HEK293 (cell line): Measurements from ENCODE around the gene OR5AU1.
"Not testable (repeated sequence)": the region's sequence is repeated elsewhere in the genome, so short reads cannot be mapped to it uniquely, and the experiment has no call there.

ENCODE experiments used
- CTCF ChIP-seq: fragments of 450-650 bp; formaldehyde crosslinking; IDR thresholded peaks from 2 replicates; pipeline ENCODE4 v1.5.1; 2016; ENCODE audit warnings: missing biosample characterization, missing genetic modification characterization
- EGR2 ChIP-seq: fragments of 450-650 bp; formaldehyde crosslinking; IDR thresholded peaks from 2 replicates; pipeline ENCODE4 v1.5.1; 2016; ENCODE audit warnings: low read depth, missing biosample characterization, missing genetic modification characterization
- INSM2 ChIP-seq: fragments of 450-650 bp; formaldehyde crosslinking; IDR thresholded peaks from 2 replicates; pipeline ENCODE4 v1.5.1; 2016; ENCODE audit warnings: missing biosample characterization, missing genetic modification characterization

- TF ChIP-seq CTCF (tag by site-specific recombination); EGR2; INSM2 (tag by site-specific recombination): not testable (repeated sequence)
Observed at GRCh38 chr14:21165002-21165605, 9.2 kb upstream of the OR5AU1 start.
